Right hindlimb (tissue), 1 donor: ENCODE data around the gene CDC34.
"Not testable (repeated sequence)": the region's sequence is repeated elsewhere in the genome, so short reads cannot be mapped to it uniquely, and the experiment has no call there.

ENCODE experiments used
- DNase-seq: peaks from one replicate; pipeline ENCODE4 v3.0.0-alpha.2; 2018

The CDC34 gene

GRCh38 chr19:574658-575526 lies 43.3 kb downstream of the CDC34 start:
- peak; percentile 37 for DNase-seq

- DNase-seq, result peak; percentile 57
Measured at GRCh38 chr19:575527-576506, 44.3 kb downstream of the CDC34 start.

GRCh38 chr19:576768-577438 lies 45.3 kb downstream of the CDC34 start:
- peak; percentile 15 for DNase-seq

GRCh38 chr19:577439-578392 lies 46.2 kb downstream of the CDC34 start:
- DNase-seq, result peak; percentile 19

- no peak for DNase-seq
Measured at GRCh38 chr19:579111-579841, 47.7 kb downstream of the CDC34 start.

GRCh38 chr19:579842-580155 lies 48.2 kb downstream of the CDC34 start:
- no peak for DNase-seq

GRCh38 chr19:580274-580835 lies 48.8 kb downstream of the CDC34 start:
- DNase-seq, result no peak

GRCh38 chr19:581399-582111 lies 50.0 kb downstream of the CDC34 start:
- DNase-seq, result peak; percentile 9

- DNase-seq, result peak; percentile 14
Measured at GRCh38 chr19:582497-583197, 51.1 kb downstream of the CDC34 start.

- DNase-seq, result peak; percentile 20
Measured at GRCh38 chr19:583198-583967, 51.8 kb downstream of the CDC34 start.

- no peak for DNase-seq
Measured at GRCh38 chr19:583968-584239, 52.3 kb downstream of the CDC34 start.

GRCh38 chr19:584240-585001 lies 52.9 kb downstream of the CDC34 start:
- DNase-seq, result peak; percentile 68

- not testable (repeated sequence) for DNase-seq
Measured at GRCh38 chr19:585146-585545, 53.6 kb downstream of the CDC34 start.

GRCh38 chr19:585551-586110 lies 54.1 kb downstream of the CDC34 start:
- no peak for DNase-seq

- DNase-seq, result peak; percentile 76
Measured at GRCh38 chr19:588093-588740, 56.7 kb downstream of the CDC34 start.

- DNase-seq, result no peak
Measured at GRCh38 chr19:588741-589692, 57.5 kb downstream of the CDC34 start.
